Measurements from ENCODE around the gene RPTOR.
A peak's percentile ranks its signal among the peaks of the same experiment; 100 is the strongest.

Gene RPTOR

GRCh38 chr17:80882323-80882722, 337.7 kb downstream of the RPTOR start:
- no peak for DNase-seq (ENCODE audit: low spot score)

GRCh38 chr17:80882926-80883685, 338.5 kb downstream of the RPTOR start:
- no peak for DNase-seq (ENCODE audit: low spot score)

- no peak for DNase-seq (ENCODE audit: low spot score)
Observed at GRCh38 chr17:80883831-80884735, 339.4 kb downstream of the RPTOR start.

- DNase-seq (ENCODE audit: low spot score), result no peak
Observed at GRCh38 chr17:80884811-80885210, 340.2 kb downstream of the RPTOR start.

GRCh38 chr17:80885947-80886582, 341.4 kb downstream of the RPTOR start:
- DNase-seq (ENCODE audit: low spot score), result no peak

GRCh38 chr17:80886641-80887573, 342.3 kb downstream of the RPTOR start:
- DNase-seq (ENCODE audit: low spot score), result no peak

GRCh38 chr17:80887639-80888175, 343.1 kb downstream of the RPTOR start:
- no peak for DNase-seq (ENCODE audit: low spot score)

GRCh38 chr17:80888276-80889160, 343.9 kb downstream of the RPTOR start:
- no peak for DNase-seq (ENCODE audit: low spot score)

- no peak for DNase-seq (ENCODE audit: low spot score)
Observed at GRCh38 chr17:80889231-80890195, 344.9 kb downstream of the RPTOR start.

- DNase-seq (ENCODE audit: low spot score), result no peak
Observed at GRCh38 chr17:80890196-80890920, 345.7 kb downstream of the RPTOR start.

- DNase-seq (ENCODE audit: low spot score), result no peak
Observed at GRCh38 chr17:80890921-80891396, 346.3 kb downstream of the RPTOR start.

GRCh38 chr17:80891397-80892018, 346.9 kb downstream of the RPTOR start:
- DNase-seq (ENCODE audit: low spot score), result peak; percentile 93

- DNase-seq (ENCODE audit: low spot score), result peak; percentile 89
Observed at GRCh38 chr17:80892019-80892855, 347.6 kb downstream of the RPTOR start.

- DNase-seq (ENCODE audit: low spot score), result peak; percentile 16
Observed at GRCh38 chr17:80892900-80893603, 348.4 kb downstream of the RPTOR start.

GRCh38 chr17:80893604-80894438, 349.2 kb downstream of the RPTOR start:
- DNase-seq (ENCODE audit: low spot score), result no peak

Data from CD4-positive, alpha-beta T cell treated with Interleukin-2 at 100 ng/mL for 4 hours (primary cell).